PFSK-1 (cell line): ENCODE data around the gene PLIN4.

ENCODE experiments used
- FOXP2 ChIP-seq: optimal IDR thresholded peaks from 2 replicates; pipeline ENCODE3; 2011; ENCODE audit warnings: borderline replicate concordance, control low read depth, inconsistent platforms; ENCODE audit not compliant: insufficient read depth; ENCODE audit errors: extremely low read length, extremely low read depth
- POLR2AphosphoS5 ChIP-seq: IDR thresholded peaks from 2 replicates; pipeline ENCODE4 v1.6.1; 2012; ENCODE audit warnings: low read depth, mild to moderate bottlenecking, control low read depth, low read length, moderate library complexity
- SIN3A ChIP-seq: IDR thresholded peaks from 2 replicates; pipeline ENCODE4 v1.6.1; 2012; ENCODE audit warnings: mild to moderate bottlenecking, low read length, moderate library complexity, borderline replicate concordance; ENCODE audit not compliant: insufficient read depth
- TAF1 ChIP-seq: IDR thresholded peaks from 2 replicates; pipeline ENCODE4 v1.6.1; 2012; ENCODE audit warnings: low read length, control low read depth, borderline replicate concordance; ENCODE audit not compliant: insufficient read depth
- TF ChIP-seq, protein P1 (sequence below), 2 experiments: IDR thresholded peaks; 2 replicates each; pipeline versions ENCODE4 v1.6.1 to v1.8.0; 2011 to 2012; ENCODE audit warnings: low read depth in 2 of 2, low read length in 2 of 2, control low read depth in 1 of 2, inconsistent platforms in 1 of 2, mild to moderate bottlenecking in 1 of 2, moderate library complexity in 1 of 2; ENCODE audit not compliant: insufficient read depth in 1 of 2

PLIN4 gene

DNA sequence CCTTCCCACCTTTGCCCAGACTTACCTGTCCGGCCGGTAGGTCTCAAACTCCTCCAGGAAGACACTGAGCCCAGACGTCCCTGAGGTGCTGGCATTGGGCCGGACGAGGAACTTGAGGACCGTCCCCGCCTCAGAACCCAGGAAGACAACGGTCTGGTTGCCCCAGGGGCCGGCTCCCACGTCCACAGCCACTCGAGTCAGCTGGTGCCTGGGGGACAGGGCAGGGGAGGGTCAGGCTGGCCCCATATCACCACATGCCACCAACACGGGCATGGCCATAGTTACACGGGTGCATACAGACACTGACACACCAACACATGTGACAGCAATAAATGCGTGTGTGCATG lies 29.9 kb upstream of the PLIN4 start:
- TF ChIP-seq TAF1 (no peak), POLR2AphosphoS5 (no peak), SIN3A (no peak), FOXP2 (no peak)
- TF ChIP-seq, protein P1, sequence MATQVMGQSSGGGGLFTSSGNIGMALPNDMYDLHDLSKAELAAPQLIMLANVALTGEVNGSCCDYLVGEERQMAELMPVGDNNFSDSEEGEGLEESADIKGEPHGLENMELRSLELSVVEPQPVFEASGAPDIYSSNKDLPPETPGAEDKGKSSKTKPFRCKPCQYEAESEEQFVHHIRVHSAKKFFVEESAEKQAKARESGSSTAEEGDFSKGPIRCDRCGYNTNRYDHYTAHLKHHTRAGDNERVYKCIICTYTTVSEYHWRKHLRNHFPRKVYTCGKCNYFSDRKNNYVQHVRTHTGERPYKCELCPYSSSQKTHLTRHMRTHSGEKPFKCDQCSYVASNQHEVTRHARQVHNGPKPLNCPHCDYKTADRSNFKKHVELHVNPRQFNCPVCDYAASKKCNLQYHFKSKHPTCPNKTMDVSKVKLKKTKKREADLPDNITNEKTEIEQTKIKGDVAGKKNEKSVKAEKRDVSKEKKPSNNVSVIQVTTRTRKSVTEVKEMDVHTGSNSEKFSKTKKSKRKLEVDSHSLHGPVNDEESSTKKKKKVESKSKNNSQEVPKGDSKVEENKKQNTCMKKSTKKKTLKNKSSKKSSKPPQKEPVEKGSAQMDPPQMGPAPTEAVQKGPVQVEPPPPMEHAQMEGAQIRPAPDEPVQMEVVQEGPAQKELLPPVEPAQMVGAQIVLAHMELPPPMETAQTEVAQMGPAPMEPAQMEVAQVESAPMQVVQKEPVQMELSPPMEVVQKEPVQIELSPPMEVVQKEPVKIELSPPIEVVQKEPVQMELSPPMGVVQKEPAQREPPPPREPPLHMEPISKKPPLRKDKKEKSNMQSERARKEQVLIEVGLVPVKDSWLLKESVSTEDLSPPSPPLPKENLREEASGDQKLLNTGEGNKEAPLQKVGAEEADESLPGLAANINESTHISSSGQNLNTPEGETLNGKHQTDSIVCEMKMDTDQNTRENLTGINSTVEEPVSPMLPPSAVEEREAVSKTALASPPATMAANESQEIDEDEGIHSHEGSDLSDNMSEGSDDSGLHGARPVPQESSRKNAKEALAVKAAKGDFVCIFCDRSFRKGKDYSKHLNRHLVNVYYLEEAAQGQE (IDR thresholded peaks at IDR 0.05; ENCODE audit: insufficient read depth in 1 of 2, low read depth in 2 of 2, low read length in 2 of 2): no peak

DNA sequence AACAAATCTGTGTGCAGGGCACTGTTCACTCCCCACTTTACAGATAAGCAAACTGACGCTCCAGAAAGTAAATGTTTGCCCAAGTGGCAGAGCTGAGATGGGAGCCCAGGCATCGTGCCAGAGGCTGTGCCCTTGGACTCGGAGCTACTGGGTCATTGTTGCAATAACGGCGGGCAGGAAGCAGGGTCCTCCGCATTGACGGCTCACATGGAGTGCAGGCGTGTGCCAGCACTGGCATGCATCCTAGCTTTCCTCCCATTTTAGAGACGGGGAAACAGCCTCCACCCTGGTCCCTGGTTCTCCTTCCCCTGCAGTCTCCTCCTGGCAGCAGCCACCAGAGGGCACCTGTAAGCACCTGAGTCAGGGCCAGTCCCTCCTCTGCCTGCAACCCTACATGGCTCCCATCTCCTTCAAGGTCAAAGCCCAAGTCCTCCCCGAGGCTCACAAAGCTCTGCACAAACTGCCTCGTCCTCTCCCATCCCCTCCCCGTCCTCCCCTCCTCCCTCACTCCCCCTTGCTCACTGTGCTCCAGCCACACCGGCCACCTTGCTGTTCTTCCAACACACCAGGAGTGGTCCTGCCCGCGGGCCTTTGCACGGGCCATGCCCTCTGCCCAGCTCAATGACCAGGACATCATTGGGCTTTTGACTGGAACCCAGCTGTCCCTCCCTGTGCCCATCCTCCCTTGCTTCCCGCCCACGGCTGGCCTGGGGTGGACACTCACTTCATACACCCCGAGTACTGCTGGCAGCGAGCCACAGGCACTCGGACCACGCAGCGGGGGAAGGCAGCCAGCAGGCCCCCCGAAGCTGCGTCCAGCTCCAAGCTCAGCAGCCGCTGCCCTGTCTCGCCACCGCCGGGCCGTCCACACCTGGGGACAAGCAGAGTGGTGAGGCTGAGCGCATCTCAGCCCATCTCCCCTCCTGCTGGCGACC lies 29.3 kb upstream of the PLIN4 start:
- no peak for TF ChIP-seq TAF1
- no peak for TF ChIP-seq FOXP2
- no peak for TF ChIP-seq POLR2AphosphoS5
- TF ChIP-seq, protein P1 (IDR thresholded peaks at IDR 0.05; ENCODE audit: insufficient read depth in 1 of 2, low read depth in 2 of 2, low read length in 2 of 2): no peak
- no peak for TF ChIP-seq SIN3A

DNA sequence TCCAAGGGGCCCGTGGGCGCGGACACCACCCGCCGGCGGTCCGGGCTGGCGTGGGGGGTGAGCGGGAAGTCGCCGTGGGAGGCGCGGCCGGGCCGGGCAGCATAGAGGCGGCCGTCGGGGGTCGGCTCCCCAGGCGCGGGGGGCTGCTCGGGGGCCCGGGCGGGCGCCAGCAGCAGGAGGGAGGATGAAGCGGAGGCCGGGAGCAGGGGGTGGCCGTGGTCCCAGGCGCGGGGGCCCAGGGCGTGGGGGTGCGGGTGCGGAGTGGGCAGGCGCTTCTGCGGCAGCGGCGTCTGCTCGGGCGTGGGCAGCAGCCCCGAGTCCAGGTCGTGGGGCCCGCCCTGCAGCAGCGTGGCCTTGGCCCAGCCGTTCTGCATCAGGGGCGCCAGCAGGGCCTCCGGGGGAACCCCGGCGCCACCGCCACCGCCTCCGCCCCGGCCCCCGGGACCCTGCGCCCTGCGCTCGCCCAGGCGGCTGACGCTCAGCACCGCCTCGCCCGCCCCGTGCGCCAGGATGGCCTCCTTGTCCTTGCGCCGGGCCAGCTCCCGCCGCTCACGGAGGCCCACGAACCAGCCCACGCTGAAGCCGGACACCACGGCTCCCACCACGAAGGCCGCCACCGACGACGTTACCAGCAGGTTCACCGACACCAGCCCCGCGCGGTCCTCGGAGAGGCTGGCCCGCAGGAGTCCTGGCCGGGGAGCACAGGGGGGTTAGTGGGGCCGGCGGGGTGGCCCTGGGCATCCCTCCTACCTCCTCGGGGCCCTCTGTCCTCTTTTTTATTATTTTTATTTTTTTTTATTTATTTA lies 25.8 kb upstream of the PLIN4 start:
- TF ChIP-seq TAF1: no peak
- TF ChIP-seq SIN3A: no peak
- TF ChIP-seq POLR2AphosphoS5: no peak

DNA sequence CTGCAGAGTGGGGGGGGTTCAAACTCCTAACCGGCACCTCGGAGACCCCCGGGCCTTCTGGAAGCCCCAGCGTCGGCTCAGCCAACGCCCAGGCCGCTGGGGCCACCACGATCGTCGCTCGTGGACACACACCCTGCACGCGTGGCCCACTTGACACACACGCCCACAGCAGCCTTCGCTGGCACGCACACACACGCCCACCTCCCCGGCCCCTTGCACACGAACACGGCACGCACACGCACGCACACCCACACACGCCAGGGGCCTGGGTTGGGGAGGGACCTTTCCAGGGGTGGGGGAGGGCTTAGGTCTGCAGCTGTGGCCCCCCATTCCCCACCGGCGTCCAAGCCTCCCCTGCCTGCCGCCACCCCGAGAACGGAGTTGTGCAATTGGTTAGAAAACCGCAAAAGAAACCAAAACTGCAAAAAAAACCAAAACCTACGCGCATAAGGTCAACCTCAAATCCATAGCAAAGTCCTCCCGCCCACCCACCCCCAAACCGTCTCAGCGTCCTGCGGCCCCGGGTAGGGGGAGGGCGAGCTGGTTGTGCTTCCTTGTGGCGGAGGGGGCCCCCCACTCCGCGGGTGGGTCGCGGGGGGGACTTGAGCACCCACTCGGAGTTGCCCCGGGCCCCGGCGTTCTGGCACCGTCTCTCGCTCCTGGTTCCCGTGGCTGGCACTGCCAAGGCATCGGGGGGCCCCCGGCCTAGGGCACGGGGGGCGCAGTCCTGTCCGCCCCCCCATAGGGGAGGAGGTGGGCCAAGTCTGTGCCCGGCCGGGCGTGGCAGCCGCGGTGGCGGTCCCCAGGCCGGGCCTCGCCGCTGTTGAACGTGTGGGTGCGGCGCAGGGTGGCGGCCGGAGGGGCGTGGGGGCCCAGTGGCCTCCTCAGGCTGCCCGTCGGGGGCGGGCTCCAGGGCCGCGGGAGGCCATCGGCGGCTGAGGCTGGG lies 24.9 kb upstream of the PLIN4 start:
- TF ChIP-seq, protein P1 (IDR thresholded peaks at IDR 0.05; ENCODE audit: insufficient read depth in 1 of 2, low read depth in 2 of 2, low read length in 2 of 2): no peak
- no peak for TF ChIP-seq POLR2AphosphoS5
- TF ChIP-seq FOXP2: no peak
- TF ChIP-seq TAF1: no peak
- TF ChIP-seq SIN3A: no peak
